WTC11 (cell line): ENCODE measurements around the gene CKM. TPM values are rescaled to one million over a fixed set of nuclear protein-coding genes. Genes with fewer than 3 reads are reported as not detected.

ENCODE experiments used
- ATAC-seq: fragments of 200-7000 bp; cut with Tn5 transposase; 2 replicates; pipeline ENCODE4 v1.10.0; 2021; ENCODE audit warnings: mild to moderate bottlenecking, moderate library complexity
- CTCF ChIA-PET: fragments of 300-600 bp; sonication (Branson Sonifier 250); formaldehyde crosslinking; loops from one replicate; lab custom pipeline; 2021; ENCODE audit warnings: antibody characterized with exemption; lab: Charles Lee
- POLR2A ChIA-PET: fragments of 350-600 bp; sonication (Branson Sonifier 250); formaldehyde crosslinking; loops from one replicate; lab custom pipeline; 2021; ENCODE audit warnings: antibody characterized with exemption; lab: Charles Lee
- DNase-seq: peaks from one replicate; pipeline ENCODE4 v3.0.0; 2021; ENCODE audit warnings: low spot score
- H3K27ac Mint-ChIP-seq: 2 replicates; pipeline ENCODE4 v1.8.0; 2021; ENCODE audit warnings: mixed read lengths
- H3K27me3 Mint-ChIP-seq: 2 replicates; pipeline ENCODE4 v1.8.0; 2021; ENCODE audit warnings: low read depth, mild to moderate bottlenecking, moderate library complexity, mixed read lengths
- H3K36me3 Mint-ChIP-seq: 2 replicates; pipeline ENCODE4 v1.8.0; 2021; ENCODE audit warnings: mixed read lengths
- H3K4me1 Mint-ChIP-seq: 2 replicates; pipeline ENCODE4 v1.8.0; 2022; ENCODE audit warnings: mixed read lengths
- H3K4me3 Mint-ChIP-seq: 2 replicates; pipeline ENCODE4 v1.8.0; 2021; ENCODE audit warnings: mild to moderate bottlenecking, moderate library complexity, mixed read lengths
- H3K9me3 Mint-ChIP-seq: 2 replicates; pipeline ENCODE4 v1.8.0; 2021; ENCODE audit warnings: mixed read lengths
- CBFB ChIP-seq: sonication (generic); formaldehyde crosslinking; IDR thresholded peaks from 2 replicates; pipeline ENCODE4 v1.8.1; 2022; ENCODE audit warnings: mild to moderate bottlenecking, low read depth, missing genetic modification reagents
- CDX4 ChIP-seq: fragments of 250-450 bp; sonication (Bioruptor Pico); IDR thresholded peaks from 2 replicates; pipeline ENCODE4 v1.9.0; 2021; ENCODE audit warnings: moderate library complexity, mild to moderate bottlenecking, inconsistent platforms, borderline replicate concordance
- FOXJ3 ChIP-seq: sonication (generic); formaldehyde crosslinking; IDR thresholded peaks from 2 replicates; pipeline ENCODE4 v1.9.0; 2021; ENCODE audit warnings: missing genetic modification reagents, mild to moderate bottlenecking, borderline replicate concordance
- FOXP1 ChIP-seq: sonication (generic); formaldehyde crosslinking; IDR thresholded peaks from 2 replicates; pipeline ENCODE4 v1.8.0; 2022; ENCODE audit warnings: missing genetic modification reagents, mild to moderate bottlenecking, moderate library complexity, borderline replicate concordance
- FOXP4 ChIP-seq: sonication (generic); formaldehyde crosslinking; IDR thresholded peaks from 2 replicates; pipeline ENCODE4 v1.8.0; 2022; ENCODE audit warnings: mild to moderate bottlenecking, missing genetic modification reagents
- IRF1 ChIP-seq: sonication (generic); formaldehyde crosslinking; IDR thresholded peaks from 2 replicates; pipeline ENCODE4 v1.8.0; 2023; ENCODE audit warnings: missing genetic modification reagents
- NFATC4 ChIP-seq: fragments of 250-450 bp; sonication (Bioruptor Pico); IDR thresholded peaks from 2 replicates; pipeline ENCODE4 v1.9.0; 2021; ENCODE audit warnings: mild to moderate bottlenecking
- NR2C2 ChIP-seq: sonication (generic); formaldehyde crosslinking; IDR thresholded peaks from 2 replicates; pipeline ENCODE4 v1.8.0; 2022; ENCODE audit warnings: mild to moderate bottlenecking, missing genetic modification reagents
- PRDM15 ChIP-seq: sonication (generic); formaldehyde crosslinking; IDR thresholded peaks from 2 replicates; pipeline ENCODE4 v1.8.0; 2022; ENCODE audit warnings: missing genetic modification reagents
- PREB ChIP-seq: sonication (generic); formaldehyde crosslinking; IDR thresholded peaks from 2 replicates; pipeline ENCODE4 v1.8.1; 2022; ENCODE audit warnings: mild to moderate bottlenecking, missing genetic modification reagents, moderate library complexity, borderline replicate concordance
- PRRX2 ChIP-seq: fragments of 250-450 bp; sonication (Bioruptor Pico); IDR thresholded peaks from 2 replicates; pipeline ENCODE4 v1.8.0; 2021; ENCODE audit warnings: mild to moderate bottlenecking
- SMAD3 ChIP-seq: sonication (generic); formaldehyde crosslinking; IDR thresholded peaks from 2 replicates; pipeline ENCODE4 v1.8.0; 2022; ENCODE audit warnings: missing genetic modification reagents, mild to moderate bottlenecking, borderline replicate concordance
- TEAD4 ChIP-seq: sonication (generic); formaldehyde crosslinking; IDR thresholded peaks from 2 replicates; pipeline ENCODE4 v1.8.0; 2022; ENCODE audit warnings: mild to moderate bottlenecking, missing genetic modification reagents
- USF2 ChIP-seq: sonication (generic); formaldehyde crosslinking; IDR thresholded peaks from 2 replicates; pipeline ENCODE4 v1.8.1; 2023; ENCODE audit warnings: mild to moderate bottlenecking, missing genetic modification reagents, moderate library complexity
- ZNF121 ChIP-seq: sonication (generic); formaldehyde crosslinking; IDR thresholded peaks from 2 replicates; pipeline ENCODE4 v1.8.0; 2023; ENCODE audit warnings: missing genetic modification reagents
- ZNF232 ChIP-seq: sonication (generic); formaldehyde crosslinking; IDR thresholded peaks from 2 replicates; pipeline ENCODE4 v1.8.0; 2022; ENCODE audit warnings: mild to moderate bottlenecking, missing genetic modification reagents
- ZNF396 ChIP-seq: fragments of 250-450 bp; sonication (Bioruptor Pico); IDR thresholded peaks from 2 replicates; pipeline ENCODE4 v1.8.0; 2021; ENCODE audit warnings: mild to moderate bottlenecking, moderate library complexity, borderline replicate concordance
- ZNF671 ChIP-seq: fragments of 250-450 bp; sonication (Bioruptor Pico); IDR thresholded peaks from 2 replicates; pipeline ENCODE4 v1.8.0; 2021; ENCODE audit warnings: mild to moderate bottlenecking
- total RNA-seq: library from RNA; stranded (reverse); gene quantifications from 3 replicates; pipeline ENCODE4 v1.2.3, GENCODE V29; 2021

Gene CKM
- total RNA-seq, 1 experiment from 2014 or later: not detected

GRCh38 chr19:45344621-45345505 is 22.2 kb upstream of the CKM start (continued):
- no peak for TF ChIP-seq PRRX2
- no peak for TF ChIP-seq CBFB (CRISPR knock-in tag)

GRCh38 chr19:45342911-45343310 is 20.2 kb upstream of the CKM start:
- peaks cover 10% of the 10 kb centered on the region for H3K27me3 Mint-ChIP-seq
- peaks cover 3% of the 10 kb centered on the region; the same call in 1 of the 2 replicates for H3K4me1 Mint-ChIP-seq
- no peaks in the 10 kb centered on the region for H3K9me3 Mint-ChIP-seq
- no peak for TF ChIP-seq FOXP1
- TF ChIP-seq FOXP4: no peak
- ChIA-PET CTCF (interaction anchor here (0.7 kb wide), 1 partner anchor 96 kb away, joined by 3 read pairs; no protein-coding TSS in a partner anchor), POLR2A (no interaction called here)
- DNase-seq: no peak
- no peak overlapping the region for H3K4me3 Mint-ChIP-seq
- no peak overlapping the region for H3K27ac Mint-ChIP-seq
- ATAC-seq: no peak
- H3K36me3 Mint-ChIP-seq: no peaks in the 10 kb centered on the region

GRCh38 chr19:45340899-45341453 is 18.3 kb upstream of the CKM start:
- Mint-ChIP-seq H3K36me3 (no peaks in the 10 kb centered on the region), H3K9me3 (no peaks in the 10 kb centered on the region), H3K27me3 (peaks cover 15% of the 10 kb centered on the region), H3K4me1 (peaks cover 2% of the 10 kb centered on the region; the same call in 1 of the 2 replicates), H3K27ac (no peak overlapping the region), H3K4me3 (no peak overlapping the region)
- DNase-seq (peak; percentile 41), ATAC-seq (peak; percentile 60)
- no peak for TF ChIP-seq ZNF396
- no peak for TF ChIP-seq PREB (CRISPR knock-in tag)
- 0 out of 2 replicates have a peak, but pooled peaks have one; percentile 4 for TF ChIP-seq ZNF121 (CRISPR knock-in tag)
- no peak for TF ChIP-seq CBFB (CRISPR knock-in tag)
- TF ChIP-seq NR2C2 (CRISPR knock-in tag): no peak
- no peak for TF ChIP-seq IRF1 (CRISPR knock-in tag)
- no peak for TF ChIP-seq FOXJ3 (CRISPR knock-in tag)
- TF ChIP-seq CDX4 (CRISPR knock-in tag): no peak
- CTCF ChIA-PET: no interaction called here
- POLR2A ChIA-PET: interaction anchor here (0.7 kb wide), 1 partner anchor 61 kb away, joined by 3 read pairs; no protein-coding TSS in a partner anchor

- ChIA-PET POLR2A (interaction anchor here (0.7 kb wide), 1 partner anchor 62 kb away, joined by 3 read pairs; no protein-coding TSS in a partner anchor), CTCF (interaction anchor here (0.7 kb wide), 1 partner anchor 153 kb away, joined by 3 read pairs; no protein-coding TSS in a partner anchor)
- H3K36me3 Mint-ChIP-seq: no peaks in the 10 kb centered on the region
- H3K9me3 Mint-ChIP-seq: no peaks in the 10 kb centered on the region
- peaks cover 2% of the 10 kb centered on the region; the same call in 1 of the 2 replicates for H3K4me1 Mint-ChIP-seq
- H3K27ac Mint-ChIP-seq: no peak within 1 kb of the TSS
- ATAC-seq (peak; percentile 55), DNase-seq (peak; percentile 66)
- peak within 1 kb of the TSS; percentile 63 for H3K4me3 Mint-ChIP-seq
- H3K27me3 Mint-ChIP-seq: peaks cover 15% of the 10 kb centered on the region
- TF ChIP-seq PRDM15 (CRISPR knock-in tag) (no peak), NFATC4 (CRISPR knock-in tag) (no peak), ZNF671 (CRISPR knock-in tag) (no peak), USF2 (CRISPR knock-in tag) (no peak), ZNF232 (CRISPR knock-in tag) (no peak), SMAD3 (CRISPR knock-in tag) (no peak), TEAD4 (CRISPR knock-in tag) (no peak)
Observed at GRCh38 chr19:45340232-45340898, 17.7 kb upstream of the CKM start, which contains the start of gene KLC3. Gene KLC3 (plus strand): TSS chr19:45340750. CDS start chr19:45345542, 4,792 bp downstream.
